Stimulated activated CD8-positive, alpha-beta memory T cell treated with anti-CD3 and anti-CD28 coated beads, Interleukin-15, amount 100 ng/mL, for 48 hours (primary cell): ENCODE data around the gene CTSG.
A peak's percentile ranks its signal among the peaks of the same experiment; 100 is the strongest.
"Not testable (repeated sequence)": the region's sequence is repeated elsewhere in the genome, so short reads cannot be mapped to it uniquely, and the experiment has no call there.

Experiments
- DNase-seq, 2 donors: peaks; one replicate each; pipeline ENCODE4 v3.0.0-alpha.2; 2020; ENCODE audit warnings: low read depth in 2 of 2

Gene CTSG

DNA sequence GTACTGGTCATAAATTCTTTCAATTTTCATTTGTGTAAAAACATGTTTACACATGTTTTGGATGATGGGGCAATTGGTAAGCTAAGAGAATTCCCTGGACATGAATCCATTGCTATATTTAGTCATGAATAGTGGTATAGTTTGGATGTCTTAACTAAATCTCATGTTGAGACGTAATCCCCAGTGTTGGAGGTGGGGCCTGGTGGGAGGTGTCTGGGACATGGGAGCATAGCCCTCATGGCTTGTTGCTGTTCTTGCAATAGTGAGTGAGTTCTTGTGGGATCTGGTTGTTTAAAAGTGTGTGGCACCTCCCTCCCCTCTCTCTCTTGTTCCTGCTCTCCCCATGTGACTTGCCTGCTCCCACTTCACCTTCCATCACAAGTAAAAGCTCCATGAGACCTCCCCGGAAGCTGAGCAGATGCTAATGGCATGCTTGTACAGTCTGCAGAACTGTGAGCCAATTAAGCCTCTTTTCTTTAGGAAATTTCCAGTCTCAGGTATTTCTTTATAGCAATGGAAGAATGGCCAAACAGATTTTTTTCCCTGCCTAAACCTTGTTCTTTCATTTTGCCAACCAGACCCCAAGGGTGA, 33.6 kb downstream of the CTSG start:
- no peak for DNase-seq

DNA sequence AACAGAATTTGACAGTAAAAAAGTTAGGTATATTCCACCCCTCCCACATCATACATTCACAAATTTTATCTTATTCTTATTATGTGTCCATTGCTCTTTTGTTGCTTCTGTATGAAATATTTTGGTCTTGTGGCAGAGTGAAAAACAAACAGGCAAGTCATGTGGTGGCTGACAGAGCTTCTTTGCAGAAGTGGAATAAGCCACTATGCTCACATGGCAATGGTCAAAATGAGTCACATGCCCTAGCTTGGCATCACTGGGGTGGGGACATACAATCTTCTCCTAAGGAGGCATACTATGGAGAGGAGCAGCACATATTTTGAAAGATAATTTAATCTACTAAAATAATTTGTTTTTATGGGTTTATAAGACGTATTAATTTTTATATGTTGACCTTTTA, 40.3 kb downstream of the CTSG start:
- DNase-seq: peak in 1 of 2 donors; percentile 5

DNA sequence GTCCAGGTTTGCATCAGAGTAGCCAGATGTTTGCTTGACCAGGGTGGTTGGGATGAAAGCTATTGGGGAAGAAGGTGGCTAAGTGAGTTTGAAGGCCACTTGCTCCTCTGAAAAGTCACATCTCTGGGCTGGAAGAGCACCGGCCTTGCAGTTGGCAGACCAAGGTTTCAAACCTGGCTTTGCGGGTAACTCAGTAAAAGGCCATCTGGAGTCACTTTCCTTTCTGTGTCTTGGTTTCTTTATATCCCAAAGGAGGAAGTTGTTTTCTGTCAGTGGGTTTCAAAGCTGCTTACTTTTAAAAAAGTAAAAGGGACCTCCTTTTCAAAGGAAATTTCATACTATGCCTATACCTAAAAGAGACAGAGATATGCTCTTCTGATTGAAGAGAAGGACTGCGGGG, 41.8 kb downstream of the CTSG start:
- no peak for DNase-seq

DNA sequence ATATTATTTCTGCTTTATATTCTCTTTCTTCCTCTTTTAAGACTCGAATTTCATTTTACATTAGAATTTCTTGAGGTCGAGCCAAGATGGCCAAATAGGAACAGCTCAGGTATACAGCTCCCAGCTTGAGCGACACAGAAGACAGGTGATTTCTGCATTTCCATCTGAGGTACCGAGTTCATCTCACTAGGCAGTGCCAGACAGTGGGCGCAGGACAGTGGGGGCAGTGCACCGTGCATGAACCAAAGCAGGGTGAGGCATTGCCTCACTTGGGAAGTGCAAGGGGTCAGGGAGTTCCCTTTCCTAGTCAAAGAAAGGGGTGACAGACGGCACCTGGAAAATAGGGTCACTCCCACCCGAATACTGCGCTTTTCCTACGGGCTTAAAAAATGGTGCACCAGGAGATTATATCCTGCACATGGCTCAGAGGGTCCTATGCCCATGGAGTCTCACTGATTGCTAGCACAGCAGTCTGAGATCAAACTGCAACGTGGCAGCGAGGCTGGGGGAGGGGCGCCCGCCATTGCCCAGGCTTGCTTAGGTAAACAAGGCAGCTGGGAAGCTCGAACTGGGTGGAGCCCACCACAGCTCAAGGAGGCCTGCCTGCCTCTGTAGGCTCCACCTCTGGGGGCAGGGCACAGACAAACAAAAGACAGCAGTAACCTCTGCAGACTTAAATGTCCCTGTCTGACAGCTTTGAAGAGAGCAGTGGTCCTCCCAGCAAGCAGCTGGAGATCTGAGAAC, 50.0 kb downstream of the CTSG start:
- DNase-seq: not testable (repeated sequence)
